ENCODE data around the gene DNAH5.
"Not testable (repeated sequence)": the region's sequence is repeated elsewhere in the genome, so short reads cannot be mapped to it uniquely, and the experiment has no call there.

The DNAH5 gene

GRCh38 chr5:13816126-13816525 lies 128.4 kb downstream of the DNAH5 start:
- no peak for DNase-seq

DNA sequence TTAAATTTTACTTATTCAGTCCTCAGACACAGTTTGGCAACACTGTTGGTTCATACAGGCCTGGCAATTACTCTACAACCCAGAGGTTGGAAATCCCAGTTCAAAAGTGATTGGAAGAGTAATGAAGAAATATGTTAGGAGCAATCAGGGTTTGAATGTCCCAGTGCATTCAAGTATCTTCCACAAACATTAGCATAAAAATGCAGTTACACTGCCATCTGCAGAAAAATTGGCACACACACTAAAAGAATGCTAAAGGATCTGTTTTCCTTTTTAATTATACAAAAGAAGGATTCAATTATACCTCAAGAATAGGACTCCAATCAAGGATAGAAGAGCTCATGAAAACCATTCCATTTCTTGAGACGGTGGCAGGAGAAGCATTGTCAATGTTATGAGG lies 130.2 kb downstream of the DNAH5 start:
- no peak for DNase-seq

DNA sequence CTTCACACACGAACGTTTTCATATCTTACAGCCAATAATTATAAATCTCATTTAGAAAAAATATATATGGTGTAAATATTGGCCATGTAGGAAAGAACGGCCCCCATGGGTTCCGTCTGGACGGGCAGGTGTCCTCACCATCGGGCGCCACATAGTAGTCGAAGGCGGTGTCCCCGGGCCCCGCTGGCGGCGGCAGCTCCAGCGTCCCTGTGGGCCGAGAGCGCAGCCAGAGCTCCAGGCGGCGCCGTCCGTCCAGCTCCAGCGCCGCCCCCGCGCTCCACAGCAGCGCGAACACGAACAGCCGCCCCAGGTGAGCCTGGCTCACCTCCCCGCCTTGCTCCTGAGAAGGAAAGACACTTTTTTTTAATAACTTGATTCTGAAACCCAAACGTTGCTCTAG lies 134.6 kb downstream of the DNAH5 start:
- no peak for DNase-seq

GRCh38 chr5:13804336-13804735 lies 140.2 kb downstream of the DNAH5 start:
- no peak for DNase-seq

- not testable (repeated sequence) for DNase-seq
Observed at GRCh38 chr5:13798569-13798968, 145.9 kb downstream of the DNAH5 start.

DNA sequence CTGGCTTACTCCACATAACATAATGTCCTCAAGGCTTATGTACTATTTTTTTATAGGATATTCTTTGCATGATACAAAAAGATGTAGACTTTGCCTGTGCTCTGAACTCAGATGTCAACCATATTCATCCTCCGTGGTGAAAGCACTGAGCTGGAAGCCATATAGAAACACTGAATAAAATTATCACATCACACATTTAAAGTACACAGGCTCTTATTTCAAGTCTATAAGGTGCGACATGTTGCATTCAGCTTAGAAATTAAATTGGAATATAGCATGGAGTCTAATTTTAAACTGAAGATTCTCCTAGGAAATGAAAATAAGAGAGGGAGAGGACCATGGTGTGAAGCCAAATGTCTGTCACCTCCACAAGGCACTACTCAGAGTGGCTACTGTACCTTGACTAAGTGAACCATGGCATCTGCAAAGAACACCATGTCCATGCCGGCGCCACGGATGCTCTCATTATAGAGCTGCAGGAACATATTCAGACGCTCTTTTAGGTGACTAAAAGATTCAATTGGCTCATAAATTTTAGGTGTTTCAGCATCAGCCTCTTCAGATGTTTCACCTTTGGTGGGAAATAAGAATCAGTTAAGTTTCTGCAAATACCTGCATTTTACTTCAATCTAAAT lies 158.6 kb downstream of the DNAH5 start:
- no peak for DNase-seq

GRCh38 chr5:13783726-13784125 lies 160.8 kb downstream of the DNAH5 start:
- DNase-seq, result no peak

- DNase-seq, result no peak
Observed at GRCh38 chr5:13780081-13780480, 164.4 kb downstream of the DNAH5 start.

DNA sequence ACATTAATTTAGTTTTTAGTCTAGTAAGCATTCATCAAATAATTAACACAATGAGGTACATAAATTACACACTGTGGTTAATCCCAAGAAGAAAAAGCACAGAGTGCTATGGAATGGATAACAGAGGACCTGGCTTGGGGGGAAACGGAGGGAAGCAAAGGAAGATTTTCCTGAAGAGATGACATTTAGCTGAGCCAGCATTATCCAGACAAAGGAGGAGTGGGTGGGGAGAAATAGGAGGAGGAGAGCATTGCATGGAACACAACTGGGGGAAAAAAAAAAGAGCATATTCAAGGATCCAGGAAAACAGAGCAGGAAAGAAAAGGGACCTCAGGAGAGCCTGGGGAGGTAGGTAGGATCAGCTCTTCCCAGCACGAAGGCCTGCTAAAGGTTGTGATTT lies 170.8 kb downstream of the DNAH5 start:
- DNase-seq, result no peak

GRCh38 chr5:13771011-13771571 lies 173.4 kb downstream of the DNAH5 start:
- DNase-seq, result no peak

- DNase-seq, result no peak
Observed at GRCh38 chr5:13766236-13766635, 178.3 kb downstream of the DNAH5 start.

DNA sequence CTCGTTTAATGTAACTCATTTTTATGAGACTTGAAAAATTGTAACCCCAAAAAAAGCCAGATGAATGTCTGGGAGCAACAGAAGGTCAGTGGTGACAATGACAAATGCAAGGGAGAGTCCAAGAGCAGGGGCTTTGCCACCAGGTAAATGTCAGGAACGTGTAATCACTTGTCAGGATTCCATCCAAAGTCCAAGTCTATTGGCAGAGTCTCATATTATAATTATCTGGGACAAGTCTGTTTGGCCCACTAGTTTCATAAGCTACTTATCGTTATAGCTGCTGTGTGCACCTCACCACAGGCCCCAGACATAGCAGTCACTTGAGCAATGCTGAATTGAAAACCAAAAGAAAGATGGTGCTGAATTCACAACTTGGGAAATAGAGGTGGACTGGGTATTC lies 180.8 kb downstream of the DNAH5 start:
- DNase-seq, result no peak

- no peak for DNase-seq
Observed at GRCh38 chr5:13749766-13750165, 194.7 kb downstream of the DNAH5 start.

DNA sequence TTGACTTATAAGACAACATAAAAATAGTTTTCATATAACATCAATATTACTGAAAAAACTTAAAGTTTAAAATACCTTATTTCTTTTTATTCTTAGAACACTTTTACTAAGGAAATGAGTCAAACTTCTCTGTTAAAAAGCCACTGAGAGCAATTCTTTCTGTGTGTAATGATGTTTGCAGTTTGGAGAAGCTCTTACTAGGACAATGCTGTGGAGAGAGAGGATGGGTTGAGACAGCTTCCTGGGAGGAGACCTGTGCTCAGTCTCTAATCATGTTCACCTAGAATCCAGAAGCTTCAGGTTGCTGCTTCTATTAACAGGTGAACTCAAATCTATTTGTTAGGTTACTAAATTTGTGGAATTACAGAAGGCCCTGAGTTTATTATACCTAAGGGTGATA lies 198.5 kb downstream of the DNAH5 start:
- no peak for DNase-seq

GRCh38 chr5:13745508-13745907 lies 199.0 kb downstream of the DNAH5 start:
- DNase-seq, result no peak

- DNase-seq, result no peak
Observed at GRCh38 chr5:13740471-13740870, 204.0 kb downstream of the DNAH5 start.

GRCh38 chr5:13739479-13739878 lies 205.0 kb downstream of the DNAH5 start:
- DNase-seq, result no peak

DNA sequence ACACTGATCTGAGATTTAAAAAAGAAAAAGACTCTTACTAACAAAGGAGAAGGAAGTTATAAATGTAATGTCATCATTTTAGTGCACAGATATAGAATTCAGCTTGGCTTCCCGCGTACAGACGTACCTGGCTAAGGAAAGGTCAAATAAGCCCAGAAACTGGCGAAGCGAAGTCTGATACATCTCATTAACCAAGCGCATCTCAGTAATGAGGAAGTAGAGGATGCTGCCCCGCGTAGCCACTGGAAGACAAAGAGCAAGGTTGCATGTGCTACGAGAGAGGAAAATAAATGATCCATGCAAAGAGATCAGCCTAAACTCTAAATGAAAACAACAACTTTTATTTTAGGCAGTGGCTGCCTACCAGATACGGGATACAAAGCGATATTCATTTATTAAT lies 208.8 kb downstream of the DNAH5 start:
- DNase-seq, result no peak

- DNase-seq, result no peak
Observed at GRCh38 chr5:13731121-13731628, 213.3 kb downstream of the DNAH5 start.

GRCh38 chr5:13708906-13709305 lies 235.6 kb downstream of the DNAH5 start:
- no peak for DNase-seq

- DNase-seq, result no peak
Observed at GRCh38 chr5:13708432-13708831, 236.1 kb downstream of the DNAH5 start.

- no peak for DNase-seq
Observed at GRCh38 chr5:13704396-13704795, 240.1 kb downstream of the DNAH5 start.

DNA sequence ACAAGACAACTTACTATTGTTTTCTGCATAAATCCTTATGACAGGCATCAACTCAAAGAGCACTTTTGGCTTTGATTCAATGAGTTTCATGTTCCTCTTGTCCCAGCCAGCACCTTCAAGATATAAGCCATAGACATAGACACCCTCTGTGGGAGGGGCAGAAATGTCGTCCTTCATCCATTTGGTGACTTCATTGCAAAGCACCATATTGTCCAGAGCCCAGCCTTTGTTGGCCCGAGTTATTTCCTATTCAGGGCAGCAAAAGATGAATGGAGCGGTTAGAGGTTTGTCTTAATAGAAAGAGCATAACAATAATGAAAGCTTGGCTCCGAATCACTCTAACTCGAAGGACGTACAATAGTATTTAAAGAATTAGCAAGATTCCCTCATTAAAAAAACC lies 243.9 kb downstream of the DNAH5 start:
- no peak for DNase-seq

- no peak for DNase-seq
Observed at GRCh38 chr5:13698885-13699284, 245.6 kb downstream of the DNAH5 start.

- DNase-seq, result no peak
Observed at GRCh38 chr5:13695076-13695712, 249.3 kb downstream of the DNAH5 start.

All from activated CD4-positive, alpha-beta T cell treated with anti-CD3 and anti-CD28 coated beads, Interleukin-2, amount 50 U/mL, for 16 hours (primary cell).